GM23338 (cell line): ENCODE data around the gene NLK. TPM values are rescaled to one million over a fixed set of nuclear protein-coding genes. Genes with fewer than 3 reads are reported as not detected.

Source experiments
- ATAC-seq: fragments of 200-7000 bp; cut with Tn5 transposase; 3 replicates; pipeline ENCODE4 v1.9.1; 2020
- DNase-seq: peaks from one replicate; pipeline ENCODE4 v3.0.0-alpha.2; 2015; ENCODE audit warnings: low spot score
- H2AFZ ChIP-seq: fragments of 200-600 bp; sonication (generic); 2 replicates; pipeline ENCODE4 v1.8.0; 2016; ENCODE audit warnings: antibody characterized with exemption, mild to moderate bottlenecking, moderate library complexity
- H3F3A ChIP-seq: fragments of 200-600 bp; sonication (generic); replicated peaks from 2 replicates; pipeline ENCODE4 v1.8.0; 2017; ENCODE audit warnings: antibody characterized with exemption, mixed run types, low read depth
- H3K27ac ChIP-seq: fragments of 200-600 bp; sonication (generic); 2 replicates; pipeline ENCODE4 v1.6.1; 2016; ENCODE audit warnings: low read depth
- H3K27me3 ChIP-seq: fragments of 200-600 bp; sonication (generic); 2 replicates; pipeline ENCODE4 v1.8.0; 2016; ENCODE audit warnings: mild to moderate bottlenecking, mixed run types, moderate library complexity; ENCODE audit not compliant: insufficient read depth
- H3K36me3 ChIP-seq: fragments of 200-600 bp; sonication (generic); 2 replicates; pipeline ENCODE4 v1.8.0; 2016; ENCODE audit warnings: mild to moderate bottlenecking; ENCODE audit not compliant: insufficient read depth
- H3K4me1 ChIP-seq: fragments of 200-600 bp; sonication (generic); 2 replicates; pipeline ENCODE4 v1.8.0; 2016; ENCODE audit warnings: mild to moderate bottlenecking, moderate library complexity; ENCODE audit not compliant: insufficient read depth
- H3K4me2 ChIP-seq: fragments of 200-600 bp; sonication (generic); 2 replicates; pipeline ENCODE4 v1.7.1; 2017; ENCODE audit warnings: mixed run types
- H3K4me3 ChIP-seq: fragments of 200-600 bp; sonication (generic); 2 replicates; pipeline ENCODE4 v1.6.1; 2016; ENCODE audit warnings: mixed run types
- H3K79me2 ChIP-seq: fragments of 200-600 bp; sonication (generic); replicated peaks from 2 replicates; pipeline ENCODE4 v1.8.0; 2017; ENCODE audit warnings: mild to moderate bottlenecking; ENCODE audit not compliant: insufficient read depth
- H3K9me2 ChIP-seq: fragments of 200-600 bp; sonication (generic); 2 replicates; pipeline ENCODE4 v1.8.0; 2017; ENCODE audit not compliant: insufficient read depth
- H4K20me1 ChIP-seq: fragments of 200-600 bp; sonication (generic); replicated peaks from 2 replicates; pipeline ENCODE4 v1.8.0; 2017; ENCODE audit warnings: mild to moderate bottlenecking; ENCODE audit not compliant: insufficient read depth
- H3K27ac Mint-ChIP-seq: 2 replicates; pipeline ENCODE4 v1.8.0; 2020; ENCODE audit warnings: inconsistent platforms, mild to moderate bottlenecking, moderate library complexity, mixed read lengths
- H3K27me3 Mint-ChIP-seq: 3 replicates; pipeline ENCODE4 v1.8.0; 2022; ENCODE audit warnings: low read depth, mild to moderate bottlenecking, moderate library complexity, mixed read lengths, inconsistent platforms; ENCODE audit not compliant: insufficient read depth, poor library complexity
- H3K36me3 Mint-ChIP-seq: 3 replicates; pipeline ENCODE4 v1.8.0; 2021; ENCODE audit warnings: low read depth, mild to moderate bottlenecking, inconsistent platforms, moderate library complexity, mixed read lengths
- H3K4me1 Mint-ChIP-seq: 3 replicates; pipeline ENCODE4 v1.8.0; 2020; ENCODE audit warnings: mild to moderate bottlenecking, inconsistent platforms, mixed read lengths
- H3K4me3 Mint-ChIP-seq: 3 replicates; pipeline ENCODE4 v1.8.0; 2021; ENCODE audit warnings: moderate library complexity, mild to moderate bottlenecking, inconsistent platforms, mixed read lengths
- H3K9me3 Mint-ChIP-seq: 3 replicates; pipeline ENCODE4 v1.8.0; 2020; ENCODE audit warnings: moderate library complexity, mild to moderate bottlenecking, inconsistent platforms, mixed read lengths
- CREB1 ChIP-seq: fragments of 250-450 bp; sonication (Bioruptor Pico); IDR thresholded peaks from 2 replicates; pipeline ENCODE4 v1.5.0; 2020; ENCODE audit warnings: low read depth, mild to moderate bottlenecking, moderate library complexity
- ETS1 ChIP-seq: IDR thresholded peaks from 2 replicates; pipeline ENCODE4 v1.6.1; 2016; ENCODE audit warnings: antibody characterized with exemption
- EZH2 ChIP-seq: fragments of 200-600 bp; sonication (generic); IDR thresholded peaks from one replicate; pipeline ENCODE4 v1.8.0; 2017; ENCODE audit warnings: antibody characterized with exemption, mild to moderate bottlenecking, low read depth; ENCODE audit not compliant: unreplicated experiment
- EZH2phosphoT487 ChIP-seq: fragments of 200-600 bp; sonication (generic); IDR thresholded peaks from one replicate; pipeline ENCODE4 v1.8.1; 2018; ENCODE audit warnings: antibody characterized with exemption; ENCODE audit not compliant: unreplicated experiment
- JUNB ChIP-seq: IDR thresholded peaks from one replicate; pipeline ENCODE4 v1.6.1; 2016; ENCODE audit warnings: antibody characterized with exemption; ENCODE audit not compliant: unreplicated experiment
- NANOG ChIP-seq: IDR thresholded peaks from 2 replicates; pipeline ENCODE4 v1.6.1; 2016; ENCODE audit warnings: antibody characterized with exemption, borderline replicate concordance
- POLR2AphosphoS5 ChIP-seq: IDR thresholded peaks from 2 replicates; pipeline ENCODE4 v1.6.1; 2016; ENCODE audit warnings: antibody characterized with exemption, low read depth
- STAT1 ChIP-seq: IDR thresholded peaks from one replicate; pipeline ENCODE4 v1.6.1; 2016; ENCODE audit warnings: antibody characterized with exemption; ENCODE audit not compliant: unreplicated experiment
- ZNF114 ChIP-seq: fragments of 250-450 bp; sonication (Bioruptor Pico); IDR thresholded peaks from 2 replicates; pipeline ENCODE4 v1.5.0; 2020; ENCODE audit warnings: mild to moderate bottlenecking, moderate library complexity
- ZNF331 ChIP-seq: fragments of 250-450 bp; sonication (Bioruptor Pico); IDR thresholded peaks from 2 replicates; pipeline ENCODE4 v1.5.0; 2020; ENCODE audit warnings: low read depth, mild to moderate bottlenecking, moderate library complexity
- polyA plus RNA-seq: library from polyadenylated mRNA; unstranded; fragments of >200 nt; fragmentation: Nextera tagmentation; extraction: Ambion mirVana; gene quantifications from 2 replicates; pipeline ENCODE4 v1.2.1, GENCODE V29; 2016
- total RNA-seq: library from RNA; depleted of rRNA; stranded (reverse); fragments of >200 nt; shearing (Covaris generic); gene quantifications from 2 replicates; pipeline ENCODE4 v1.2.3, GENCODE V29; 2014
- TF ChIP-seq, protein P1 (sequence below): IDR thresholded peaks from one replicate; pipeline ENCODE4 v1.6.1; 2018; ENCODE audit warnings: antibody characterized with exemption; ENCODE audit not compliant: unreplicated experiment
- TF ChIP-seq, protein P2 (sequence below): fragments of 250-450 bp; sonication (Bioruptor Pico); IDR thresholded peaks from 2 replicates; pipeline ENCODE4 v1.5.0; 2020; ENCODE audit warnings: mild to moderate bottlenecking, moderate library complexity
- TF ChIP-seq, protein P3 (sequence below), 2 experiments: fragments of 200-600 bp in 1 of 2; sonication (generic) in 1 of 2; conservative IDR thresholded peaks; 2 replicates each; pipeline versions ENCODE4 v1.5.1 to v1.6.1; 2016 to 2017; ENCODE audit warnings: antibody characterized with exemption in 2 of 2, low read depth in 2 of 2, mild to moderate bottlenecking in 2 of 2, moderate library complexity in 1 of 2

Gene NLK
- total and polyA plus RNA-seq, 2 experiments from 2014 or later: 34.7 to 78.5 TPM

GRCh38 chr17:28196636-28197035, 154.2 kb downstream of the NLK start:
- H3K36me3 Mint-ChIP-seq: peaks cover 45% of the 10 kb centered on the region
- no peaks in the 10 kb centered on the region for H3K9me3 Mint-ChIP-seq
- no peak overlapping the region for H3K27ac ChIP-seq
- H3K4me2 ChIP-seq: no peak overlapping the region
- H3K27me3 ChIP-seq: no peaks in the 10 kb centered on the region
- TF ChIP-seq, protein P1, sequence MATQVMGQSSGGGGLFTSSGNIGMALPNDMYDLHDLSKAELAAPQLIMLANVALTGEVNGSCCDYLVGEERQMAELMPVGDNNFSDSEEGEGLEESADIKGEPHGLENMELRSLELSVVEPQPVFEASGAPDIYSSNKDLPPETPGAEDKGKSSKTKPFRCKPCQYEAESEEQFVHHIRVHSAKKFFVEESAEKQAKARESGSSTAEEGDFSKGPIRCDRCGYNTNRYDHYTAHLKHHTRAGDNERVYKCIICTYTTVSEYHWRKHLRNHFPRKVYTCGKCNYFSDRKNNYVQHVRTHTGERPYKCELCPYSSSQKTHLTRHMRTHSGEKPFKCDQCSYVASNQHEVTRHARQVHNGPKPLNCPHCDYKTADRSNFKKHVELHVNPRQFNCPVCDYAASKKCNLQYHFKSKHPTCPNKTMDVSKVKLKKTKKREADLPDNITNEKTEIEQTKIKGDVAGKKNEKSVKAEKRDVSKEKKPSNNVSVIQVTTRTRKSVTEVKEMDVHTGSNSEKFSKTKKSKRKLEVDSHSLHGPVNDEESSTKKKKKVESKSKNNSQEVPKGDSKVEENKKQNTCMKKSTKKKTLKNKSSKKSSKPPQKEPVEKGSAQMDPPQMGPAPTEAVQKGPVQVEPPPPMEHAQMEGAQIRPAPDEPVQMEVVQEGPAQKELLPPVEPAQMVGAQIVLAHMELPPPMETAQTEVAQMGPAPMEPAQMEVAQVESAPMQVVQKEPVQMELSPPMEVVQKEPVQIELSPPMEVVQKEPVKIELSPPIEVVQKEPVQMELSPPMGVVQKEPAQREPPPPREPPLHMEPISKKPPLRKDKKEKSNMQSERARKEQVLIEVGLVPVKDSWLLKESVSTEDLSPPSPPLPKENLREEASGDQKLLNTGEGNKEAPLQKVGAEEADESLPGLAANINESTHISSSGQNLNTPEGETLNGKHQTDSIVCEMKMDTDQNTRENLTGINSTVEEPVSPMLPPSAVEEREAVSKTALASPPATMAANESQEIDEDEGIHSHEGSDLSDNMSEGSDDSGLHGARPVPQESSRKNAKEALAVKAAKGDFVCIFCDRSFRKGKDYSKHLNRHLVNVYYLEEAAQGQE: no peak
- TF ChIP-seq JUNB: no peak
- TF ChIP-seq, protein P2, sequence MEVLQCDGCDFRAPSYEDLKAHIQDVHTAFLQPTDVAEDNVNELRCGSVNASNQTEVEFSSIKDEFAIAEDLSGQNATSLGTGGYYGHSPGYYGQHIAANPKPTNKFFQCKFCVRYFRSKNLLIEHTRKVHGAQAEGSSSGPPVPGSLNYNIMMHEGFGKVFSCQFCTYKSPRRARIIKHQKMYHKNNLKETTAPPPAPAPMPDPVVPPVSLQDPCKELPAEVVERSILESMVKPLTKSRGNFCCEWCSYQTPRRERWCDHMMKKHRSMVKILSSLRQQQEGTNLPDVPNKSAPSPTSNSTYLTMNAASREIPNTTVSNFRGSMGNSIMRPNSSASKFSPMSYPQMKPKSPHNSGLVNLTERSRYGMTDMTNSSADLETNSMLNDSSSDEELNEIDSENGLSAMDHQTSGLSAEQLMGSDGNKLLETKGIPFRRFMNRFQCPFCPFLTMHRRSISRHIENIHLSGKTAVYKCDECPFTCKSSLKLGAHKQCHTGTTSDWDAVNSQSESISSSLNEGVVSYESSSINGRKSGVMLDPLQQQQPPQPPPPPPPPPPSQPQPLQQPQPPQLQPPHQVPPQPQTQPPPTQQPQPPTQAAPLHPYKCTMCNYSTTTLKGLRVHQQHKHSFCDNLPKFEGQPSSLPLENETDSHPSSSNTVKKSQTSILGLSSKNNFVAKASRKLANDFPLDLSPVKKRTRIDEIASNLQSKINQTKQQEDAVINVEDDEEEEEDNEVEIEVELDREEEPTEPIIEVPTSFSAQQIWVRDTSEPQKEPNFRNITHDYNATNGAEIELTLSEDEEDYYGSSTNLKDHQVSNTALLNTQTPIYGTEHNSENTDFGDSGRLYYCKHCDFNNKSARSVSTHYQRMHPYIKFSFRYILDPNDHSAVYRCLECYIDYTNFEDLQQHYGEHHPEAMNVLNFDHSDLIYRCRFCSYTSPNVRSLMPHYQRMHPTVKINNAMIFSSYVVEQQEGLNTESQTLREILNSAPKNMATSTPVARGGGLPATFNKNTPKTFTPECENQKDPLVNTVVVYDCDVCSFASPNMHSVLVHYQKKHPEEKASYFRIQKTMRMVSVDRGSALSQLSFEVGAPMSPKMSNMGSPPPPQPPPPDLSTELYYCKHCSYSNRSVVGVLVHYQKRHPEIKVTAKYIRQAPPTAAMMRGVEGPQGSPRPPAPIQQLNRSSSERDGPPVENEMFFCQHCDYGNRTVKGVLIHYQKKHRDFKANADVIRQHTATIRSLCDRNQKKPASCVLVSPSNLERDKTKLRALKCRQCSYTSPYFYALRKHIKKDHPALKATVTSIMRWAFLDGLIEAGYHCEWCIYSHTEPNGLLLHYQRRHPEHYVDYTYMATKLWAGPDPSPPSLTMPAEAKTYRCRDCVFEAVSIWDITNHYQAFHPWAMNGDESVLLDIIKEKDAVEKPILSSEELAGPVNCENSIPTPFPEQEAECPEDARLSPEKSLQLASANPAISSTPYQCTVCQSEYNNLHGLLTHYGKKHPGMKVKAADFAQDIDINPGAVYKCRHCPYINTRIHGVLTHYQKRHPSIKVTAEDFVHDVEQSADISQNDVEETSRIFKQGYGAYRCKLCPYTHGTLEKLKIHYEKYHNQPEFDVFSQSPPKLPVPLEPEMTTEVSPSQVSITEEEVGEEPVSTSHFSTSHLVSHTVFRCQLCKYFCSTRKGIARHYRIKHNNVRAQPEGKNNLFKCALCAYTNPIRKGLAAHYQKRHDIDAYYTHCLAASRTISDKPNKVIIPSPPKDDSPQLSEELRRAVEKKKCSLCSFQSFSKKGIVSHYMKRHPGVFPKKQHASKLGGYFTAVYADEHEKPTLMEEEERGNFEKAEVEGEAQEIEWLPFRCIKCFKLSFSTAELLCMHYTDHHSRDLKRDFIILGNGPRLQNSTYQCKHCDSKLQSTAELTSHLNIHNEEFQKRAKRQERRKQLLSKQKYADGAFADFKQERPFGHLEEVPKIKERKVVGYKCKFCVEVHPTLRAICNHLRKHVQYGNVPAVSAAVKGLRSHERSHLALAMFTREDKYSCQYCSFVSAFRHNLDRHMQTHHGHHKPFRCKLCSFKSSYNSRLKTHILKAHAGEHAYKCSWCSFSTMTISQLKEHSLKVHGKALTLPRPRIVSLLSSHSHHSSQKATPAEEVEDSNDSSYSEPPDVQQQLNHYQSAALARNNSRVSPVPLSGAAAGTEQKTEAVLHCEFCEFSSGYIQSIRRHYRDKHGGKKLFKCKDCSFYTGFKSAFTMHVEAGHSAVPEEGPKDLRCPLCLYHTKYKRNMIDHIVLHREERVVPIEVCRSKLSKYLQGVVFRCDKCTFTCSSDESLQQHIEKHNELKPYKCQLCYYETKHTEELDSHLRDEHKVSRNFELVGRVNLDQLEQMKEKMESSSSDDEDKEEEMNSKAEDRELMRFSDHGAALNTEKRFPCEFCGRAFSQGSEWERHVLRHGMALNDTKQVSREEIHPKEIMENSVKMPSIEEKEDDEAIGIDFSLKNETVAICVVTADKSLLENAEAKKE (CRISPR knock-in tag): no peak
- TF ChIP-seq STAT1: no peak
- no peak for TF ChIP-seq ETS1
- TF ChIP-seq POLR2AphosphoS5: no peak
- TF ChIP-seq EZH2: no peak
- TF ChIP-seq EZH2phosphoT487: no peak
- TF ChIP-seq ZNF331 (CRISPR knock-in tag): no peak
- TF ChIP-seq ZNF114 (CRISPR knock-in tag): no peak
- no peak for TF ChIP-seq CREB1 (CRISPR knock-in tag)
- TF ChIP-seq NANOG: no peak
- TF ChIP-seq, protein P3, sequence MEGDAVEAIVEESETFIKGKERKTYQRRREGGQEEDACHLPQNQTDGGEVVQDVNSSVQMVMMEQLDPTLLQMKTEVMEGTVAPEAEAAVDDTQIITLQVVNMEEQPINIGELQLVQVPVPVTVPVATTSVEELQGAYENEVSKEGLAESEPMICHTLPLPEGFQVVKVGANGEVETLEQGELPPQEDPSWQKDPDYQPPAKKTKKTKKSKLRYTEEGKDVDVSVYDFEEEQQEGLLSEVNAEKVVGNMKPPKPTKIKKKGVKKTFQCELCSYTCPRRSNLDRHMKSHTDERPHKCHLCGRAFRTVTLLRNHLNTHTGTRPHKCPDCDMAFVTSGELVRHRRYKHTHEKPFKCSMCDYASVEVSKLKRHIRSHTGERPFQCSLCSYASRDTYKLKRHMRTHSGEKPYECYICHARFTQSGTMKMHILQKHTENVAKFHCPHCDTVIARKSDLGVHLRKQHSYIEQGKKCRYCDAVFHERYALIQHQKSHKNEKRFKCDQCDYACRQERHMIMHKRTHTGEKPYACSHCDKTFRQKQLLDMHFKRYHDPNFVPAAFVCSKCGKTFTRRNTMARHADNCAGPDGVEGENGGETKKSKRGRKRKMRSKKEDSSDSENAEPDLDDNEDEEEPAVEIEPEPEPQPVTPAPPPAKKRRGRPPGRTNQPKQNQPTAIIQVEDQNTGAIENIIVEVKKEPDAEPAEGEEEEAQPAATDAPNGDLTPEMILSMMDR (conservative IDR thresholded peaks at IDR 0.05; ENCODE audit: low read depth in 2 of 2): no peak
- H3K36me3 ChIP-seq: peaks cover 17% of the 10 kb centered on the region; the same call in 1 of the 2 replicates
- no peaks in the 10 kb centered on the region for H3K27me3 Mint-ChIP-seq
- peaks cover 5% of the 10 kb centered on the region; the same call in 1 of the 2 replicates for H3K4me1 ChIP-seq
- no peaks in the 10 kb centered on the region for H3F3A ChIP-seq
- ATAC-seq (no peak), DNase-seq (no peak)
- H3K4me1 Mint-ChIP-seq: peaks cover 16% of the 10 kb centered on the region
- H3K4me3 Mint-ChIP-seq: no peak overlapping the region
- no peak overlapping the region for H3K4me3 ChIP-seq
- no peak overlapping the region for H2AFZ ChIP-seq
- no peaks in the 10 kb centered on the region for H3K79me2 ChIP-seq
- H3K27ac Mint-ChIP-seq: no peak overlapping the region
- H4K20me1 ChIP-seq: no peaks in the 10 kb centered on the region
- H3K9me2 ChIP-seq: no peaks in the 10 kb centered on the region
